RWPE1 (cell line): Measurements from ENCODE around the gene GNGT1.

ENCODE experiments used
- CTCF ChIA-PET: fragments of 350-600 bp; sonication (Branson Sonifier 250); formaldehyde crosslinking; extraction: SDS; loops from one replicate; lab custom pipeline; 2021; lab: Yijun Ruan, JAX
- POLR2A ChIA-PET: fragments of 400-600 bp; formaldehyde crosslinking; extraction: SDS; loops from one replicate; lab custom pipeline; 2020; ENCODE audit warnings: antibody characterized with exemption; ENCODE audit not compliant: low non-redundant PET; lab: Yijun Ruan, JAX
- DNase-seq: peaks from one replicate; pipeline ENCODE4 v3.0.0; 2012; ENCODE audit warnings: low spot score
- H3K27ac ChIP-seq: fragments of 450-650 bp; 2 replicates; pipeline ENCODE4 v1.5.1; 2017
- TF ChIP-seq, protein P1 (sequence below): fragments of 450-650 bp; conservative IDR thresholded peaks from 2 replicates; pipeline ENCODE4 v1.5.1; 2017; ENCODE audit warnings: low read depth, mild to moderate bottlenecking

Gene GNGT1

DNA sequence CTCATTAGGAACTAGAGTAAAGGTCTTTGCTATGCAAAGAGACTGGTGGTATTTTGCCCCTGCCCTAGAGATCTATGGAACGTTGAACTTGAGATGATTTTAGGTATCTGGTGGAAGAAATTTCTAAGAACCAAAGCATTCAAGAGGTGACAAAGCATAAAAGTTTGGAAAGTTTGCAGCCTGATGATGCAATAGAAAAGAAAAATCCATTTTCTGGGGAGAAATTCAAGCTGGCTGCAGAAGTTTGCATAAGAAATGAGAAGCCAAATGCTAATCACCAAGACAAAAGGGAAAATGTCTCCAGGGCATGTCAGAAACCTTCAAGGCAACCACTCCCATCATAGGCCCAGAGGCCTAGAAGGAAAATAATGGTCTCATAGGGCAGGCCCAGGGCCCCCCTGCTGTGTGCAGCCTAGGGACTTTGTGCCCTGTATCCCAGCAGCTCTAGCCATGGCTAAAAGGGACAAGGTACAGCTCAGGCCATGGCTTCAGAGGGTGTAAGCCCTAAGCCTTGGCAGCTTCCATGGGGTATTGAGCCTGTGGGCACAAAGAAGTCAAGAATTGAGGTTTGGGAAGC, 32.3 kb upstream of the GNGT1 start:
- H3K27ac ChIP-seq, result no peak overlapping the region
- TF ChIP-seq, protein P1, sequence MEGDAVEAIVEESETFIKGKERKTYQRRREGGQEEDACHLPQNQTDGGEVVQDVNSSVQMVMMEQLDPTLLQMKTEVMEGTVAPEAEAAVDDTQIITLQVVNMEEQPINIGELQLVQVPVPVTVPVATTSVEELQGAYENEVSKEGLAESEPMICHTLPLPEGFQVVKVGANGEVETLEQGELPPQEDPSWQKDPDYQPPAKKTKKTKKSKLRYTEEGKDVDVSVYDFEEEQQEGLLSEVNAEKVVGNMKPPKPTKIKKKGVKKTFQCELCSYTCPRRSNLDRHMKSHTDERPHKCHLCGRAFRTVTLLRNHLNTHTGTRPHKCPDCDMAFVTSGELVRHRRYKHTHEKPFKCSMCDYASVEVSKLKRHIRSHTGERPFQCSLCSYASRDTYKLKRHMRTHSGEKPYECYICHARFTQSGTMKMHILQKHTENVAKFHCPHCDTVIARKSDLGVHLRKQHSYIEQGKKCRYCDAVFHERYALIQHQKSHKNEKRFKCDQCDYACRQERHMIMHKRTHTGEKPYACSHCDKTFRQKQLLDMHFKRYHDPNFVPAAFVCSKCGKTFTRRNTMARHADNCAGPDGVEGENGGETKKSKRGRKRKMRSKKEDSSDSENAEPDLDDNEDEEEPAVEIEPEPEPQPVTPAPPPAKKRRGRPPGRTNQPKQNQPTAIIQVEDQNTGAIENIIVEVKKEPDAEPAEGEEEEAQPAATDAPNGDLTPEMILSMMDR, result no peak
- no peak for DNase-seq
- CTCF ChIA-PET, result interaction anchor here (0.6 kb wide), 1 partner anchor 22 kb away, joined by 3 read pairs; no protein-coding TSS in a partner anchor
- POLR2A ChIA-PET, result no interaction called here

DNA sequence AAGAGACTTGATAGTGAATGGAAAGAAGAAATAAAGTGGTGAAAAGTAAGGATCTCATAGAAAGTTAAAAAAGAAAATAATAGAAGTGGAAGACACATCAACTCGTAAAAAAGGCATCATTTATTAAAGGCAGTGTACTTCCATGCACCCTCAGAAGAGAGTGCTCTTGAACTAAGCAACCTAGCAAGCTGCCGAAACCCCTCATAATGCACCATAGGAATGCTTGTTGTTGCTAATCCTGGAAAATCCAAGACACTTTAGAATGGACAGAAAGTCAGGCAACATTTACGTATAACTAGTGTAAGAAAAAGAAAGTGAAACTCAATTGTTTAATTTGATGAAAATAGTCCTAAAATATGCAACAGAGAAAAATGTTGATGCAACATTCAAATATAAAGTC, 28.6 kb upstream of the GNGT1 start:
- POLR2A ChIA-PET, result no interaction called here
- CTCF ChIA-PET, result no interaction called here
- no peak for DNase-seq
- TF ChIP-seq, protein P1, result no peak
- no peak overlapping the region for H3K27ac ChIP-seq

DNA sequence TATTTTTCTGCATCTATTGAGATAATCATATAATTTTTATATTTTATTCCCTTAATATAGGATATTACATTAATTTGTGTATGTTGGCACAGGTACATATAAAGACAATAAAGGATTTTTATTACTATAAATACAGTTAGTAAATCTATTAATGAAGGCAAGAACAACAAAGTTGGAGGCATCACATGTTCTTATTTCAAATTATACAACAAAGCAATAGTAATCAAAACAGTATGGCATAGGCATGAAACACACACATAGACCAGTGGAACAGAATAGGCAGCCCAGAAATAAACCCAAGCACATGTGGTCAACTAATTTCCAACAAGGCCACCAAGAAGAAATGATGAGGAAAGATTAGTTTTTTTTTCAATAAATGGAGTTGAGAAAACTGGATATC, 27.0 kb upstream of the GNGT1 start:
- CTCF ChIA-PET, result no interaction called here
- TF ChIP-seq, protein P1, result no peak
- POLR2A ChIA-PET, result no interaction called here

DNA sequence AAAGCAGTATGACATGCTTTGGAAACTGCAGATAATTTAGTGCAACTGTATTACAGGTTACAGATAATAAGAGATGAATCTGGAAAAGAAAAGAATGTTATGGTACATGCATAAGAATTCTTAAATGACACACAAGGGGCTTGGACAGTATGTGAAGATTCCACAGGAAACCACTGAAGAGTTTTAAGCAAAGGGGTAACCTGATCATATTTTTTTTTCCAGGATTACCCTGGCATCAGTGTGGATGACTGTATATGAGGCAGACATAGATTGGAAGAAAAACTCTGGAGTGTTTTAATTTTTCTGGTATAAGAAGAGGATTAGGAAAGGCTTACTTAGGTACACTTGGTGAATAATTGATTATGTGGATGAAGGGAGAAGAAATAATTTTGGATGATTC, 23.9 kb upstream of the GNGT1 start:
- DNase-seq, result no peak
- TF ChIP-seq, protein P1, result no peak
- no peak overlapping the region for H3K27ac ChIP-seq
- ChIA-PET CTCF (no interaction called here), POLR2A (no interaction called here)

More for the DNA sequence above, 27.0 kb upstream of the GNGT1 start:
- DNase-seq, result no peak
- H3K27ac ChIP-seq, result no peak overlapping the region

DNA sequence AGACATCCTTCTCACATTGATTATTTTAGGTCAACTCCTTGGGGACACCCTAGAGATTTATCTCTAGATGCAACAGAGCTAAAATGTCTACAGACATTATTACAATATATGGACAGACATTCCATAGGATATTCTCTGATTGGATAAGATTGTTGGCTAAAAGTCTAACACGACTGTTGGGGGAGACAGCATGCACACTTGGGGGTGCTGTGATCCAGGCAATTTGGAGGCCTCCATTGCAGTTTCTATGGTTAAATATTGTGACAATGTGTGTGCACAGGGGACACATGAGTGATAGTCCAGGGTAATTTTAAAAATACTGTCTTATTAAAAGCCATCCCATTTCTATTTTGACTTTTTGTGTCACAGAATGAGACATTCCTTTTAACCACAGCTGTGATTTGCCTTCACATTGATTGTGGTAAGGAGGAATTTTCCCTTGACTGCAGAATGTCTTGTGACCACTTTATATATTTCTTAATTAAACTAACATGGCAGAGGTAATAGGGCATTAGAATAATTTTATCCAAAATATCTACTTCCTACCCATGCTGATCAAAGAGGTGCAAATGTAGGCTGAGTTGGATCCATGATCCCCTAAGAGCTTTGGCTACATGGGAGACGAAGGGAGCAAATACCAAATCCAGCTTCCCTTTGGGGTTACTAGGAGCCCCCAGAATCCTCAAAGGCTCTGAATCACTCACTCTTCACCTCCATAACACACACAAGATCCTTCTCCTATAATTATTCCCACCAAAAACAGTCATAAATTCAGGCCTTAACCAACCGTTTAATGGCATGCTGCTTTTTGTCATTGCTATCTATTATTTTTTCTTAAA, 23.1 kb upstream of the GNGT1 start:
- TF ChIP-seq, protein P1, result no peak
- ChIA-PET CTCF (no interaction called here), POLR2A (no interaction called here)
- no peak overlapping the region for H3K27ac ChIP-seq
- no peak for DNase-seq

DNA sequence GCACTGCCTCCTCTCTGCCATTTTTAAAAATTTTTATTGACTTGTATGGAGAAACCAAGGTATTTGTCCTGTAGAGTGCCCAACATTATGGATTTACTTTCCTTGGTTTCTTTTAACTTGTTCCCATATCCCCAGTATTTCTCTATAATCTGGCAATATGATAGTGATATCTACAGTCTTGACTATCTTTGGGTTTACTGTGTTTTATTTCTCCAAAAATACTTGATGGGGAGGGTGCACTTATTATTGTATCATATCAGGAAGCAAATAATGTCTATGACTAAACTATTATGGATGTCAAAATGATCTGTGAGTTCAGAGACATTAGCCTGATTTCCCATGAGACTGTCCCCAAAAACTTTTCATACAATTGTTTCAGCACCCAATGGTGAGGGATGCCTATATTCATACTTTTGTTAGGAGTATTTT, 22.4 kb upstream of the GNGT1 start:
- no peak overlapping the region for H3K27ac ChIP-seq
- TF ChIP-seq, protein P1, result no peak

More for the DNA sequence above, 22.4 kb upstream of the GNGT1 start:
- ChIA-PET CTCF (no interaction called here), POLR2A (no interaction called here)
- no peak for DNase-seq
